ENCODE data around the gene AASDH. TPM values are rescaled to one million over a fixed set of nuclear protein-coding genes. Genes with fewer than 3 reads are reported as not detected.
A peak's percentile ranks its signal among the peaks of the same experiment; 100 is the strongest.

AASDH gene, protein sequence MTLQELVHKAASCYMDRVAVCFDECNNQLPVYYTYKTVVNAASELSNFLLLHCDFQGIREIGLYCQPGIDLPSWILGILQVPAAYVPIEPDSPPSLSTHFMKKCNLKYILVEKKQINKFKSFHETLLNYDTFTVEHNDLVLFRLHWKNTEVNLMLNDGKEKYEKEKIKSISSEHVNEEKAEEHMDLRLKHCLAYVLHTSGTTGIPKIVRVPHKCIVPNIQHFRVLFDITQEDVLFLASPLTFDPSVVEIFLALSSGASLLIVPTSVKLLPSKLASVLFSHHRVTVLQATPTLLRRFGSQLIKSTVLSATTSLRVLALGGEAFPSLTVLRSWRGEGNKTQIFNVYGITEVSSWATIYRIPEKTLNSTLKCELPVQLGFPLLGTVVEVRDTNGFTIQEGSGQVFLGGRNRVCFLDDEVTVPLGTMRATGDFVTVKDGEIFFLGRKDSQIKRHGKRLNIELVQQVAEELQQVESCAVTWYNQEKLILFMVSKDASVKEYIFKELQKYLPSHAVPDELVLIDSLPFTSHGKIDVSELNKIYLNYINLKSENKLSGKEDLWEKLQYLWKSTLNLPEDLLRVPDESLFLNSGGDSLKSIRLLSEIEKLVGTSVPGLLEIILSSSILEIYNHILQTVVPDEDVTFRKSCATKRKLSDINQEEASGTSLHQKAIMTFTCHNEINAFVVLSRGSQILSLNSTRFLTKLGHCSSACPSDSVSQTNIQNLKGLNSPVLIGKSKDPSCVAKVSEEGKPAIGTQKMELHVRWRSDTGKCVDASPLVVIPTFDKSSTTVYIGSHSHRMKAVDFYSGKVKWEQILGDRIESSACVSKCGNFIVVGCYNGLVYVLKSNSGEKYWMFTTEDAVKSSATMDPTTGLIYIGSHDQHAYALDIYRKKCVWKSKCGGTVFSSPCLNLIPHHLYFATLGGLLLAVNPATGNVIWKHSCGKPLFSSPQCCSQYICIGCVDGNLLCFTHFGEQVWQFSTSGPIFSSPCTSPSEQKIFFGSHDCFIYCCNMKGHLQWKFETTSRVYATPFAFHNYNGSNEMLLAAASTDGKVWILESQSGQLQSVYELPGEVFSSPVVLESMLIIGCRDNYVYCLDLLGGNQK
- 15.8 TPM for total RNA-seq

GRCh38 chr4:56387023-56388001, at the start of gene AASDH:
Gene AASDH (minus strand): TSS chr4:56387491. CDS start chr4:56384299, 3,192 bp downstream.
- peak; percentile 96 for DNase-seq (ENCODE audit: low spot score)

DNA sequence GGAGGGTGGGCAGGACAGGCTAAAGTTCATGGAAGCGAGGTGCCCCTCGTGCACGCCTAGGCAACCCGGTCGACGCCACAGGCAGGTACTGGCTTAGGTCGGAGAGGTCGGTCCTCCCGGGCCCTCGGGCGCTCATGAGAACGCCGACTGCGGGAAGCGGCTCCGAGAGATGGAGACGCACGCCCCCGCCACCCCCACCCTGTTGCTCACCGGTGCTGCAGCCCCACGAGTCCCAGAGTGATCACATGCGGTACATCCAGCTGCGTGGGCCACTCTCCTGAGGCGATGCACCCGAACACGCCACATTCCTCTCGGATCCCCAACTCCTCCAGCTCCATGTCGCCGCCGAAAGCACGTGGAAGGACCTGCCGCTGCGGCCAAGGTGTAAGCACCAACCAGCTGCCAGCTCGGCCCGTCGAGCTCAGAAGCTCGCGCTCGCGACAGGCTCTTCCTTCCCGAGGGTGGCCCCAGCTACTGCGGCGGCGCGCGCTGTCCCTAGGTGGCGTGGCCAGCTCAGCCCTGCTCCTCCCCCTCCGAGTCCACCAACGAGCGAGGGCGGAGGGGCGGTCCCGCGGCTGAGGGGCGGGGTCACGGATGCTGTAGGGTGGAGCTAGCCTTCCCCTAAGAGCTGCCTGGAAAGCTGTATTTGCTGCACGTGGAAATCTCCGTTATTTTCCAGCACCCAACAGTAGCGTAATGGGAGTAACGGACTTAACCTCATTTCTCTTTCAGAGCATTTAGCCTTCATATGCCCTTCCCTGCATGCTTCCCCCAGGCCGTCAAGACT, 48.0 kb upstream of the AASDH start, which contains the start of gene PPAT:
Gene PPAT, minus strand, starts transcription at position 476 of the 787 bp plus-strand sequence. Its CDS starts 138 bp downstream, at position 338.
- peak; percentile 98 for DNase-seq (ENCODE audit: low spot score)

DNA sequence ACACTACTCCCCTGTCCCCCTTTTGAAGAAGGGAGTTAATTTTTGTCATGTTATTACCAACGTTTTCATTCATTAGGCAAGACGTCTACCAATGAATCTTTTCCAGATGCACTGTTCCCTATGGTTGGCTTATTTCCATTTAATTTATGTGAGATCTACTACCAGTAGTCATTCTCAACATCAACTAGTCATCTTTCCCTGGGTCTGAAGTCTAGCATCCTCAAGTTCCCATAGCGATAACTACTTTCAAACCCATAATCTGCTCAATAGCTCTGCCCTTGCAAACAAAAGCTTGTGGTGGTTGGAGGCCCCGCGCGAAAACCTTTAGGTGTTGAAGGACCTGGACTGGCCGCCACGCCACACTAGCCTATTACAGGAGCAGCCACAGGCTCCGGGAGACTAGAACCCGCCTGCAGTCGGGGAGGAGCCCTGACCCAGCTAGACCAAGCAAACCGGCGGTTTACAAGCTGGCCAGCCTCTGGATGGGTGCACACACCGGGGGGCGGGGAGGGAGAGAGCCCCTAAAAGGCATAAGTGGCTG, 47.4 kb upstream of the AASDH start:
- peak; percentile 18 for DNase-seq (ENCODE audit: low spot score)

DNA sequence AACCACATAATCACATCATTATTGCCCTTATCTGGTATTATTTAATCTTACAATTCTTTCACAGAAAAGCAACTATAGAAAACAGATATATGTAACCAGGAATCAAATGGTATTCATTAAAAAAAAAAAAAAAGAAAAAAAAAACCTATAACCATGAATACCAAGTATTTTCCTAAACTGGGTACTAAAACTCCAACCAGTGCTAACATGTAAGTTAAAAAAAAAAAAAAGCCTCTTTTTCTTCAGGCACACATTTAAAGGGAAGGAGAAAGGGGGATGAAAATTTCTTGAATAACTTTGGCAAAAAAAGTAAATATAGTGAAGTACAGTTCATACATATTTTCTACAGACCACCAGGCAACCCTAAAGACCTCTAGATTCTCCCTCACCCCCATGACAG, 46.0 kb upstream of the AASDH start:
- no peak for DNase-seq (ENCODE audit: low spot score)

DNA sequence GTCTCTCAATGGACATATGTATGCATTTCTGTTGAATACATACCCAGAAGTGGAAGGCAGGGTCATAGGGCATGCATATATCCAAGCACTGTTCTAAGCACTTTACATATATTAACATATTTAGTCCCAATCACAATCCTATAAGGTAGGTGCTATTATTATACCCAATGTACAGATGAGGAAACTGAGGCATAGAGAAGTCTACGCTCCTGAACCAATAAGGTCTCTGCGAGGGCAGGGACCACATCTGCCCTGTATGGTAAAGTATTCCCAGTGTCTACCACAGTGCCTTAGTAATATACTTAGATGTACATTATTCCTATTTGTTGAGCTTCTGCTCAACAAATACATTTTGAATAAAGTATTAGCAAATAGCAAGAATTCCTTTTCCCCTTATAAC, 42.9 kb upstream of the AASDH start:
- DNase-seq (ENCODE audit: low spot score), result no peak

GRCh38 chr4:56427179-56427578, 39.9 kb upstream of the AASDH start:
- no peak for DNase-seq (ENCODE audit: low spot score)

DNA sequence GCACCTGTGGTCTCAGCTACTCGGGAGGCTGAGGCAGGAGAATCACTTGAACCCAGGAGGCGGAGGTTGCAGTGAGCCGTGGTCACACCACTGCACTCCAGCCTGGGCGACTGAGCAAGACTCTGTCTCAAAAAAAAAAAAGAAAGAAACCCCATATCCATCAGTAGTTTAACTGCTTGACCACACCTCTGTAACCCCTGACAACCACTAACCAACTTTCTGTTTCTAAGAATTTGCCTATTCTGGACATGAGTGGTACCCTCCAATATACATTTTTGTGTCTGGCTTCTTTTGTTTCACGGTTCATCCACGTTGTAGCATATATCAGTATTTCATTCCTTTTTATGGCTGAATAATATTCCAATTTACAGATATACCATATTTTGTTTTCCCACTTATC, 39.0 kb upstream of the AASDH start:
- no peak for DNase-seq (ENCODE audit: low spot score)

DNA sequence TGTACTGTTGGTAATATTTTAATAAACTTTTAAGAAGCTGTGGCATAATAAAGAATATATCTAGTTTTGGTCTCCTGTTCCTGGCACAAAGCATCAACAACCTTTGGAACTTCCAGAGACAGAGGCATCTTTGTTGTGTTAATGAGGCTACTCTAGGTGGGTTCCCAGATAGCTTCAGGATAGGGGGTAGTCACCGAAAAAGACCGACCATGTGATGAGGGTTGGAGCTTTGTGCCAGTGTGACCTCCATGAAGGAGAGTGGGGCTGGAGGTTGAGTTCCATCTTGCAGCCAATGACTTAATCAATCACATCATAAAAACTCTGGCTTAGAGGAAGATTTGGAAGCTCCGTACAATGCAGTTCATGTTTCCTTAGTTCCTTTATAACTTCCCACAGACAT, 38.2 kb upstream of the AASDH start:
- no peak for DNase-seq (ENCODE audit: low spot score)

DNA sequence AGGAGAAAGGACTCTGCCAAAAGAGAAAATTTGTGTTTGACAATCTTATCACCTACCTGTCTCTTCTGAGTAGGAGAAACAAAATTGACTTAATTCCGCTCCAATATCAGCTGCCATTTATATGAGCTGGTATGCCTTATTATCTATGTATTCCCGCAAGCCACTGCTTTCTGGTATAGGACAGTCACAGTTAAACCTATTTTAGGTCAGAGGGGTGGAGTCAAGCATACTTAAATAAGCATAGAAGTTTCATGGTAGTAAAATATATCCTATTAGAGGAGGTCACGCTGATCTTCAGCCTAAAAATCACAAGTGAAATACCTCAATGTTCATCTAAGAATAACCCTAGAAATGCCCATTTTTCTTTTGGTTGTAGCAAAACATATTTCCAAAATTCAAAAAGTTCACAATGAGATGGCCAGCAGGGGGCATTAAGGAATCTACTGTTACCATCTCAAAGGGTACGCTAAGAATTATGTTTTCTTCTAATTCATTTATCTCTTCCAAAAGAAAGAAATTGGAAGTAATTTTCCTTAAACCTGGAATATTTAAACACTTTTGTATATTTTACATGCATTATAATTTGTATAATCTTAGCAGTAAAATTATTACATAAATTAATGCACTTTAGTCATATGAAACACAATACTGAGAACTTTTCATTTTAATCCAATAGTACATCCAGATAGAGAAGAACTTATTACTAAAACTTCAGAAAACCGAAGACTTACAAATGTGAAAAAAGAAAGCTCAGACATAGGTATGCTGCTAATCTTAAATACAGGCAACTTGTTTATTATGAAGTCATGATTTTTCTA, 37.6 kb upstream of the AASDH start:
- peak; percentile 45 for DNase-seq (ENCODE audit: low spot score)

GRCh38 chr4:56424176-56424575, 36.9 kb upstream of the AASDH start:
- DNase-seq (ENCODE audit: low spot score), result no peak

DNA sequence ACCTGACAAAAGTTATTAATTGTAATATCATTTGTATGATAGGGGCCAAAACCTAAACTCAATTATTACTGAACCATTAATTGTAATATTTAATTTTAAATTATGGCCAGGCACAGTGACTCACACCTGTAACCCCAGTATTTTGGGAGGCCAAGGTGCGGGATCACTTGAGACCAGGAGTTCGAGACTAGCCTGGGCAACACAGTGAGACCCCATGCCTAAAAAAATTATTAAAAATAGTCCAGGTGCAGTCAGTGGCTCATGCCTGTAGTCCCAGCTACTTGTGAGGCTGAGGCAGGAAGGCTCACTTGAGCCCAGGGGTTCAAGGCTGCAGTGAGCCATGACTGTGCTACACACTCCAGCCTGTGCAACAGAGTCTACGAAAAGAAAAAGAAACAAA, 30.1 kb upstream of the AASDH start:
- no peak for DNase-seq (ENCODE audit: low spot score)

DNA sequence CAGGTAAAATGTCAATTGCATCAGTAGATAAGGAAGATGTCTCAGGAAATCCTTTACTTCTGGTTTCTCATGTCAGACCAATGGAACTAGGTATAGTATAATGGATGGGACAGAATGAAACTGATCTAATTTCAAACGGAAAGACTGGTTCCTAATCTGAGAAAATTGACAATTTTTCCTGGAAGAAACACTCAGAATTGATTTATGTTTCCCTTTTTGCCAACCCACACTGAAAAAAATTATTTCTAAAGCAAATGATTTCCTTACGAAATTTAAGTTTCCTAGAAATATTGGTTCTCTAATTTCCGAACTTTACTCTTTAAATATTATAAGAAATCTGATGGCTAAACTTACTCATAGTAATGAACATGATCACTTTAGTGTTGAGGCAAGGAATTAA, 29.1 kb upstream of the AASDH start:
- no peak for DNase-seq (ENCODE audit: low spot score)

DNA sequence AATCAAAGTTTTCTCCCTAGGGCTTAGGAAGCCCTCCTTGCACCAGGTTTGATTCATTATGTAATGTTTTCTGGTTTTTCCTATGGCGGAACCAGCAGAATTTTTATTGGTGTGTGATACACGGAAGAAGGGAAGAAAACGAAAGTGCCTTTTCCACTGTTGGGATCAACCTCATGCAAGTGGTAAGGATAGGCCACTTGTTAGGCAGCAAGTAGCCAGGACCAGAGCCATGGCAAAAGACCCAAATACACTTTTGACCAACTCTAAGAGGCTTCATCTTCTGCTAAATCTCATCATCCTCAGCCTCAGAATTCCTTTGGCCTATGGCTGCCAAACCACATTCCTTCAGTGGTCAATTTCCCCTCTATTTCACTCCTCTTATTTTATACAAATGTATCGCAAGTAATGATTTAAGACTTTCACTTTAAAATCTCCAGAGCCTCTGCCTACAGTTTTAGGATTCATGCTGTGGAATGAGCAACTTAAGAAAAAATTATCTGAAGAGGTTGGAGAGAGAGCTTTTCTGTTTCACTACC, 26.9 kb upstream of the AASDH start:
- no peak for DNase-seq (ENCODE audit: low spot score)

GRCh38 chr4:56410247-56411062, 23.2 kb upstream of the AASDH start:
- peak; percentile 84 for DNase-seq (ENCODE audit: low spot score)

- DNase-seq (ENCODE audit: low spot score), result no peak
Observed at GRCh38 chr4:56409511-56410090, 22.3 kb upstream of the AASDH start.

DNA sequence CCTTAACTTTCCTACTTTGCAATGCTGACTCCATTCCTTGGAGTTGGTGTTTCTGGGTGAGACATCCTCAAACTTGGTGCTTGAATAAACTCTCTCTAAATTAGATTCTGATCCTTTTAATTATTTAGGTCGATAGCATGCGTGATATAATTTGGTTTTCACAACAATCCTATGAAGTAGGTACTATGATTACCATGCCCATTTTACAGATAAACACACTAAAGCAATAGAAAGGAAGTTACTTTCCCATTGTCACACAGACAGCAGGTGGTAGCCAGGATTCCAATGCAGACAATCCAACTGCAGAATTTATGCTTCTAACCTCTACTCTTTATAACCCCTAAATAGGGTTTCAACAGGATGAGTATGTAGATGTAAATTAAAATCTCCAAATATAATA, 21.7 kb upstream of the AASDH start:
- no peak for DNase-seq (ENCODE audit: low spot score)

DNA sequence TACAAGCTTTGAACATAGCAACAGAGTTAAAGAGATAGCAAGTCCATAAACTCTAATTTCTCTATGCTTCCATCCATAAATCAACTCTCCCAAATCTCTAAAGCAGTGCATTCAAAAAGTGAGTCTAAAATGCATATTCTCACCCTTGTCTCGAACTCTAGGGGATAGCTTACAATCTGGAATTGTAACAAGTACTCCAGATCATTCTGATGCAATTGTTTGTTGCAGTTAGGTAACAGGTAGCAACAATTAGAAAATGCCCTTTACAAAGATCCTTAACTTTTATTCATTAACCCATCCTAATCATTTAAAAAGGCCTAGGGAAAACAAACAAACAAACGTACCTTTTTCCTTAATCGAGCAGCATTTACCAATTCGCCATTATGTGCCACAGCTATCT, 18.9 kb upstream of the AASDH start:
- DNase-seq (ENCODE audit: low spot score), result no peak

DNA sequence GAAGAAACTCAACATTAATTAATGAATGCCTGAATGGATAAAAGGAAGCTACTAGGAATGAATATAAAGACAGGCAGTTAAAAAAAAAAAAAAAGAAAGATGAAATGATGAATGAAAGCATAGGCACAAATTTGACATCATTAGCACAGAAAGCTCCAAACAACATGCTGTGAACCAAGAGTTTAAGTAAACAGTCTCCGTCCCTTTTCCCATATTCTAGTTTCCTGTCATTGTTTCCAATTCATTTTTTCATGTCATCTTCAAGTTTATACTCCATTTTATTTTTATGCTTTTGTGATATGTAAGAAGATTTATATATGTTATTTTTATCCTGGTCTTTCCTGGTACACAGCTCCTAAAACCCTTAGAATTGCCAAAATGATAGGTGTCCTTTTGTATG, 17.7 kb upstream of the AASDH start:
- DNase-seq (ENCODE audit: low spot score), result no peak

Measured in mucosa of gallbladder (tissue), 1 donor.